CD14-positive monocyte (primary cell): ENCODE results near the gene STK32C. TPM values are rescaled to one million over a fixed set of nuclear protein-coding genes. Genes with fewer than 3 reads are reported as not detected.

Source experiments
- DNase-seq, 3 donors: peaks; one replicate each; pipeline ENCODE4 v3.0.0-alpha.2; 2011 to 2022
- H2AFZ ChIP-seq: 2 replicates; pipeline ENCODE4 v1.6.0; 2012; ENCODE audit warnings: mild to moderate bottlenecking, low read depth, low read length, inconsistent platforms; ENCODE audit not compliant: insufficient read depth, poor library complexity, severe bottlenecking
- H3K27ac ChIP-seq, 2 donors: 1 replicate in 1 of 2; 2 replicates in 1 of 2; pipeline ENCODE4 v1.5.1; 2012 to 2013; ENCODE audit warnings: low read length in 2 of 2, control low read depth in 1 of 2, inconsistent platforms in 1 of 2, low read depth in 1 of 2, mild to moderate bottlenecking in 1 of 2
- H3K27me3 ChIP-seq, 2 donors: one replicate each; pipeline versions ENCODE4 v1.6.0 to v1.6.1; 2011 to 2013; ENCODE audit warnings: low read length in 2 of 2; ENCODE audit not compliant: control insufficient read depth in 2 of 2, insufficient read depth in 2 of 2
- H3K36me3 ChIP-seq, 2 donors: replicated peaks in 1 of 2; 1 replicate in 1 of 2; 2 replicates in 1 of 2; pipeline versions ENCODE4 v1.5.1 to v1.6.1; 2012 to 2013; ENCODE audit warnings: low read length in 2 of 2, control low read depth in 1 of 2, inconsistent platforms in 1 of 2, mild to moderate bottlenecking in 1 of 2; ENCODE audit not compliant: insufficient read depth in 2 of 2, control insufficient read depth in 1 of 2
- H3K4me1 ChIP-seq, 2 donors: 1 replicate in 1 of 2; 2 replicates in 1 of 2; pipeline versions ENCODE4 v1.5.1 to v1.6.1; 2012 to 2013; ENCODE audit warnings: low read length in 2 of 2, control low read depth in 1 of 2, inconsistent platforms in 1 of 2, mild to moderate bottlenecking in 1 of 2, moderate library complexity in 1 of 2; ENCODE audit not compliant: insufficient read depth in 2 of 2, control insufficient read depth in 1 of 2
- H3K4me2 ChIP-seq: replicated peaks from 2 replicates; pipeline ENCODE3; 2012; ENCODE audit warnings: low read length, moderate library complexity, mild to moderate bottlenecking; ENCODE audit not compliant: poor library complexity, severe bottlenecking; ENCODE audit errors: extremely low read depth
- H3K4me3 ChIP-seq, 3 experiments: fragments of 200-600 bp in 1 of 3; sonication (generic) in 1 of 3; replicated peaks in 1 of 3; 1 replicate in 2 of 3; 2 replicates in 1 of 3; pipeline ENCODE4 v1.5.1; 2011 to 2013; ENCODE audit warnings: low read length in 3 of 3, mild to moderate bottlenecking in 3 of 3, control low read depth in 2 of 3, low read depth in 2 of 3, inconsistent platforms in 1 of 3, moderate library complexity in 1 of 3
- H3K79me2 ChIP-seq: 2 replicates; pipeline ENCODE4 v1.6.0; 2012; ENCODE audit warnings: mild to moderate bottlenecking, control low read depth, inconsistent platforms, low read length, moderate library complexity; ENCODE audit not compliant: insufficient read depth
- H3K9ac ChIP-seq: 2 replicates; pipeline ENCODE4 v1.6.0; 2017; ENCODE audit warnings: low read length, mild to moderate bottlenecking; ENCODE audit not compliant: insufficient read depth, poor library complexity, severe bottlenecking
- H3K9me3 ChIP-seq, 2 donors: replicated peaks in 1 of 2; 1 replicate in 1 of 2; 2 replicates in 1 of 2; pipeline versions ENCODE4 v1.5.1 to v1.6.1; 2012 to 2013; ENCODE audit warnings: low read length in 2 of 2, control low read depth in 1 of 2; ENCODE audit not compliant: control insufficient read depth in 1 of 2, insufficient read depth in 1 of 2
- H4K20me1 ChIP-seq: 2 replicates; pipeline ENCODE4 v1.6.0; 2012; ENCODE audit warnings: mild to moderate bottlenecking, low read length, control low read depth, moderate library complexity; ENCODE audit not compliant: insufficient read depth
- H3K27ac Mint-ChIP-seq, 7 donors: one replicate each; pipeline ENCODE4 v1.8.0; 2020; ENCODE audit warnings: mild to moderate bottlenecking in 7 of 7, mixed read lengths in 7 of 7, moderate library complexity in 6 of 7, inconsistent platforms in 2 of 7
- H3K27me3 Mint-ChIP-seq, 3 donors: one replicate each; pipeline ENCODE4 v1.8.0; 2021 to 2022; ENCODE audit warnings: low read depth in 3 of 3, mild to moderate bottlenecking in 3 of 3, mixed read lengths in 3 of 3, moderate library complexity in 3 of 3, inconsistent platforms in 1 of 3
- H3K36me3 Mint-ChIP-seq, 2 donors: one replicate each; pipeline ENCODE4 v1.8.0; 2020; ENCODE audit warnings: mixed read lengths in 2 of 2, inconsistent platforms in 1 of 2, mild to moderate bottlenecking in 1 of 2
- H3K4me1 Mint-ChIP-seq: one replicate; pipeline ENCODE4 v1.8.0; 2020; ENCODE audit warnings: mild to moderate bottlenecking, mixed read lengths
- H3K4me3 Mint-ChIP-seq, 2 donors: one replicate each; pipeline ENCODE4 v1.8.0; 2020; ENCODE audit warnings: mild to moderate bottlenecking in 2 of 2, mixed read lengths in 2 of 2, moderate library complexity in 1 of 2
- H3K9me3 Mint-ChIP-seq, 7 donors: one replicate each; pipeline ENCODE4 v1.8.0; 2020 to 2022; ENCODE audit warnings: mixed read lengths in 7 of 7, mild to moderate bottlenecking in 6 of 7, moderate library complexity in 6 of 7, inconsistent platforms in 2 of 7
- WGBS: methylation state at CpG from one replicate; pipeline ENCODE4 v1.1.5; 2013; ENCODE audit warnings: missing lambda C conversion rate; ENCODE audit not compliant: insufficient coverage; 5-methylcytosine and 5-hydroxymethylcytosine counted together
- intact Hi-C, 2 donors: fragments of 100-400 bp; cut with micrococcal nuclease; formaldehyde crosslinking; loops; one replicate each; pipeline versions ENCODE4 v1.15.0 to v1.15.1; 2023
- polyA plus RNA-seq, 3 donors: library from polyadenylated mRNA; depleted of rRNA in 1 of 3; unstranded in 2 of 3; stranded (reverse) in 1 of 3; fragments of 300-500 nt in 2 of 3; fragments of >200 nt in 1 of 3; fragmentation: Illumina TruSeq in 2 of 3; gene quantifications; 1 replicate in 2 of 3; 2 replicates in 1 of 3; pipeline ENCODE4 v1.2.3, GENCODE V29; 2012 to 2021
- TF ChIP-seq, protein P1 (sequence below): fragments of 200-600 bp; IDR thresholded peaks from one replicate; pipeline ENCODE4 v1.8.0; 2022; ENCODE audit warnings: antibody characterized with exemption, mild to moderate bottlenecking

STK32C gene
- polyA plus RNA-seq, 3 donors: 13.6 to 22.8 (median 18.4) TPM

GRCh38 chr10:132251928-132252327 is 55.8 kb downstream of the STK32C start:
- no peak overlapping the region for H3K4me3 Mint-ChIP-seq
- Histone ChIP-seq H4K20me1 (peaks cover 17% of the 10 kb centered on the region), H3K27me3 (no peaks in the 10 kb centered on the region), H3K4me2 (no peak overlapping the region), H3K9ac (no peak overlapping the region), H2AFZ (no peak overlapping the region), H3K79me2 (no peaks in the 10 kb centered on the region), H3K4me3 (no peak overlapping the region), H3K9me3 (no peaks in the 10 kb centered on the region), H3K36me3 (no peaks in the 10 kb centered on the region), H3K27ac (no peak overlapping the region), H3K4me1 (peaks cover 25 to 36% of the 10 kb centered on the region in 2 donors)
- H3K9me3 Mint-ChIP-seq: peaks cover 0 to 2% (median 0%) of the 10 kb centered on the region in 7 donors
- H3K4me1 Mint-ChIP-seq: peaks cover 40% of the 10 kb centered on the region
- WGBS: 89% methylated on average over 6 of the region's 6 CpGs
- H3K27me3 Mint-ChIP-seq: peaks cover 2 to 6% (median 5%) of the 10 kb centered on the region in 3 donors
- DNase-seq: no peak
- TF ChIP-seq, protein P1, sequence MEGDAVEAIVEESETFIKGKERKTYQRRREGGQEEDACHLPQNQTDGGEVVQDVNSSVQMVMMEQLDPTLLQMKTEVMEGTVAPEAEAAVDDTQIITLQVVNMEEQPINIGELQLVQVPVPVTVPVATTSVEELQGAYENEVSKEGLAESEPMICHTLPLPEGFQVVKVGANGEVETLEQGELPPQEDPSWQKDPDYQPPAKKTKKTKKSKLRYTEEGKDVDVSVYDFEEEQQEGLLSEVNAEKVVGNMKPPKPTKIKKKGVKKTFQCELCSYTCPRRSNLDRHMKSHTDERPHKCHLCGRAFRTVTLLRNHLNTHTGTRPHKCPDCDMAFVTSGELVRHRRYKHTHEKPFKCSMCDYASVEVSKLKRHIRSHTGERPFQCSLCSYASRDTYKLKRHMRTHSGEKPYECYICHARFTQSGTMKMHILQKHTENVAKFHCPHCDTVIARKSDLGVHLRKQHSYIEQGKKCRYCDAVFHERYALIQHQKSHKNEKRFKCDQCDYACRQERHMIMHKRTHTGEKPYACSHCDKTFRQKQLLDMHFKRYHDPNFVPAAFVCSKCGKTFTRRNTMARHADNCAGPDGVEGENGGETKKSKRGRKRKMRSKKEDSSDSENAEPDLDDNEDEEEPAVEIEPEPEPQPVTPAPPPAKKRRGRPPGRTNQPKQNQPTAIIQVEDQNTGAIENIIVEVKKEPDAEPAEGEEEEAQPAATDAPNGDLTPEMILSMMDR: no peak
- intact Hi-C loops: no loop called here
- H3K36me3 Mint-ChIP-seq: no peaks in the 10 kb centered on the region
- H3K27ac Mint-ChIP-seq: no peak overlapping the region

DNA sequence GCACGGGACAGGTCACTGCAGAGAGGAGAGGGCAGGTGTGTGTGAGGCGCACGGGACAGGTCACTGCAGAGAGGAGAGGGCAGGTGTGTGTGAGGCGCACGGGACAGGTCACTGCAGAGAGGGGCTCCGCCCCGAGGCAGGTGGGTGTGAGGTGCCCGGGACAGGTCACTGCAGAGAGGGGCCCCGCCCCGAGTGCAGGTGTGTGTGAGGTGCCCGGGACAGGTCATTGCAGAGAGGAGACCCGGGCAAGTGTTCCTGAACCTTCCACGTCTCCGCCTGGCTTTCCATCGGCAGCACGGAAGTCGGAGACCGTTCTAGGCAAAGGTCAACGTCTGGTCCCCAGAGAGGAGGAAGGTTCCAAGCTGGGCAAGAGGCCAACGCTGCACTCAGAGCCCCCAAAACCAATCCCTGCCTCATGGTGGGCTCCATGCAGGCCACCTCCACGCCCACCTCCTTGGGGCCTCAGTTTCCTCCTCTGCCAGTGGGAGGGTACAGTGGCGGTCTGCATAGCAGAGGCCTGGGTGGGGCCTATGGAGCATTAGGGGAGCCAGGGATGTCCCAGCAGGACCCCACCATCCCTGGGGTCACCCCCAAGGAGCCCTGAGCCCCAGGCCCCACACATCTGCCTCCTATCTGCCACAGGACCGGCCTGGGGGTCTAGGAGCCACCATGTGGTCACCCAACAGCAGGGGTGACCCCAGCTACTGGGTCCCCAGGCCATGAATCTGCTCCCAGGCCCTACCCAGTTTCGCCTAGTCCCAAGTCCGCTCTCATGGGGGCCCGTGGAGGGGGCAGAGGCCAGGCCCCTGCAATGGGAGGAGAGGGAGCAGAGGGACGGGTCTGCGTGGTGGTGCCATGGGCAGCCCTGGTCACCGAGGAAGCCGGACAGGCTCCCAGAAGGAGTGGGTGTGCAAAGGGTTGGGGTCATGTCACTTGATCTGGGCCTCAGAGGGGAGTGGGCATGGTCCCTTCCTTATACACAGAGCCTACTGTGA is 57.0 kb downstream of the STK32C start:
- Mint-ChIP-seq H3K27ac (no peak overlapping the region), H3K4me1 (peaks cover 33% of the 10 kb centered on the region), H3K27me3 (peaks cover 2 to 7% (median 7%) of the 10 kb centered on the region in 3 donors), H3K9me3 (peaks cover 0 to 2% (median 0%) of the 10 kb centered on the region in 7 donors), H3K4me3 (no peak overlapping the region), H3K36me3 (no peaks in the 10 kb centered on the region)
- Histone ChIP-seq H3K4me2 (no peak overlapping the region), H4K20me1 (peaks cover 17% of the 10 kb centered on the region), H3K79me2 (no peaks in the 10 kb centered on the region), H2AFZ (no peak overlapping the region), H3K9me3 (no peaks in the 10 kb centered on the region), H3K4me1 (peaks cover 21 to 32% of the 10 kb centered on the region in 2 donors), H3K4me3 (no peak overlapping the region), H3K27ac (no peak overlapping the region), H3K36me3 (no peaks in the 10 kb centered on the region), H3K9ac (no peak overlapping the region), H3K27me3 (no peaks in the 10 kb centered on the region)
- TF ChIP-seq, protein P1: no peak
- intact Hi-C loops: no loop called here
- 97% methylated on average over 17 of the region's 30 CpGs for WGBS
- no peak for DNase-seq
